ENCODE results near the gene PSMC3. TPM values are rescaled to one million over a fixed set of nuclear protein-coding genes. Genes with fewer than 3 reads are reported as not detected.

Gene PSMC3
- total RNA-seq, 4 donors from 2014 or later, result 72.9 to 134 (median 122) TPM

DNA sequence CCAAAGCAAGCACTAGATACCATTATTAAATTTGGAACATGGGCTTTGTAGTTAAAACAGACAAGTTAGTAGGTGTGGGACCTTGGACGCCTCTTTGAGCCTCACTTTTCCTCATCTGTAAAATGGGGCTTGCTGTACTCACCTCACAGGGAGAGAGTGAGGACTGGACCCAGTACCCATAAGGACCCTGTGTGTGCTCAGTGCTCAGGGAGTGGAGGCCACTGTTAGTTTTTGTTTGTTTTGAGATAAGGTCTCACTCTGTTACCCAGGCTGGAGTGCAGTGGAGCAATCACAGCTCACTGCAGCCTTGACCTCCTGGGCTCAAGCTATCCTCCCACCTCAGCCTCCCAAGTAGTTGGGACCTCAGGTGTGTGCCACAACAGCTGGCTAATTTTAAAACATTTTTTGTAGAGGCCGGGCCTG lies 13.8 kb upstream of the PSMC3 start:
- no peak for DNase-seq
- 70 to 83% methylated on average over 1 of the region's 2 CpGs for WGBS, 2 donors
- intact Hi-C loops (cut with DNase I), result no loop called here

DNA sequence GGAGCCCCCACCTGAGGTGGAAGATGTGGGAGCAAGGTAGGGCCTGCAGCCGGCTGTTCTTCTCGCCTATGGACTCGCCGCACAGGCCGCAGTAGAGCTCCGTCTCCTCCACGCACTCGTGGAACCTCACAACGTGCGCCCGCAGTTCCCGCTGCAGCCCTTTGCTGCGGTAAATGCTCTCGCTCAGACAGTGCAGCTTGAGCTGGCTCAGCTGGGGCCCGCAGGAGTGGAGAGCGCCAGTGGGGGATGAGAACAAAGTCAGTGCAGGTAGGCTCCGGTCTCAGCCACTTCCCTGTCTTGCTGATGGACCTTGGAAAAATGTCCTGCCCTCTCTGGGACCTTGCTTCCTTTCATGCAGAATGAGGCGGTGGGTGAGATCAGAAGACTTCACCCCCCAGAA lies 12.5 kb upstream of the PSMC3 start:
- Histone ChIP-seq H3K9me3 (no peaks in the 10 kb centered on the region), H3K27me3 (no peaks in the 10 kb centered on the region), H3K4me1 (peaks cover 0 to 15% (median 4%) of the 10 kb centered on the region in 3 donors), H3K36me3 (no peaks in the 10 kb centered on the region), H3K27ac (no peak overlapping the region), H3K4me3 (no peak overlapping the region)
- intact Hi-C loops (cut with DNase I), result no loop called here
- WGBS, 2 donors, result 94 to 100% methylated on average over 1 to 13 of the region's 18 CpGs
- DNase-seq, result no peak
- TF ChIP-seq POLR2A (IDR thresholded peaks at IDR 0.05) (no peak), CTCF (IDR thresholded peaks at IDR 0.05) (no peak)

More for the DNA sequence above, 13.8 kb upstream of the PSMC3 start:
- TF ChIP-seq POLR2A (IDR thresholded peaks at IDR 0.05), result no peak
- no peak for TF ChIP-seq CTCF (IDR thresholded peaks at IDR 0.05)
- Histone ChIP-seq H3K36me3 (no peaks in the 10 kb centered on the region), H3K27ac (no peak overlapping the region), H3K4me1 (peaks cover 0 to 6% (median 0%) of the 10 kb centered on the region in 3 donors), H3K27me3 (no peaks in the 10 kb centered on the region), H3K9me3 (no peaks in the 10 kb centered on the region), H3K4me3 (no peak overlapping the region)

GRCh38 chr11:47437746-47438418 lies 11.6 kb upstream of the PSMC3 start:
- DNase-seq, result no peak
- Histone ChIP-seq H3K9me3 (no peaks in the 10 kb centered on the region), H3K27ac (no peak overlapping the region), H3K4me1 (peaks cover 0 to 15% (median 4%) of the 10 kb centered on the region in 3 donors), H3K4me3 (no peak overlapping the region), H3K36me3 (no peaks in the 10 kb centered on the region), H3K27me3 (no peaks in the 10 kb centered on the region)
- 35 to 52% methylated on average over 6 to 12 of the region's 16 CpGs for WGBS, 2 donors
- TF ChIP-seq CTCF (IDR thresholded peaks at IDR 0.05) (no peak), POLR2A (IDR thresholded peaks at IDR 0.05) (no peak)
- intact Hi-C loops (cut with DNase I), result no loop called here

- no peaks in the 10 kb centered on the region for H3K36me3 ChIP-seq
- peaks cover 0 to 15% (median 4%) of the 10 kb centered on the region in 3 donors for H3K4me1 ChIP-seq
- no peak overlapping the region for H3K27ac ChIP-seq
- H3K4me3 ChIP-seq, result no peak overlapping the region
- WGBS, 2 donors, result 80 to 84% methylated on average over 9 to 10 of the region's 11 CpGs
- TF ChIP-seq CTCF (IDR thresholded peaks at IDR 0.05) (no peak), POLR2A (IDR thresholded peaks at IDR 0.05) (no peak)
- no peaks in the 10 kb centered on the region for H3K27me3 ChIP-seq
- no peaks in the 10 kb centered on the region for H3K9me3 ChIP-seq
- intact Hi-C loops (cut with DNase I), result no loop called here
- DNase-seq, result no peak
Measured at GRCh38 chr11:47437218-47437745, 11.0 kb upstream of the PSMC3 start.

DNA sequence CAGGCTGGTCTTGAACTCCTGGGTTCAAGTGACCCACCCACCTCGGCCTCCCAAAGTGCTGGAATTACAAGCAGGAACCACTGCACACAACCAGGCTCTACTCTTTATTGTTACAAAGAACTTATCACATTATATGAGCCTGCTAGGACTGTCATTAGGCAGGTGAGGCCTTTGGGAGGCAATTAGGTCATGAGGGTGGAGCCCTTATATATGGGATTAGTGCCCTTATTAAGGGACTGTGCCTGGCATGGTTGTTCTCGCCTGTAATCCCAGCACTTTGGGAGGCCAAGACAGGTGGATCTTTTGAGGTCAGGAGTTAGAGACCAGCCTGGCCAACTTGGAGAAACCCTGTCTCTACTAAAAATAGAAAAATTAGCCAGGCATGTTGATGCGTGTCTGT lies 10.5 kb upstream of the PSMC3 start:
- Histone ChIP-seq H3K27ac (no peak overlapping the region), H3K4me3 (no peak overlapping the region), H3K9me3 (no peaks in the 10 kb centered on the region), H3K27me3 (no peaks in the 10 kb centered on the region), H3K4me1 (peaks cover 0 to 15% (median 4%) of the 10 kb centered on the region in 3 donors), H3K36me3 (no peaks in the 10 kb centered on the region)
- no peak for DNase-seq
- intact Hi-C loops (cut with DNase I), result no loop called here
- no peak for TF ChIP-seq POLR2A (IDR thresholded peaks at IDR 0.05)
- 90 to 94% methylated on average over 2 to 3 of the region's 3 CpGs for WGBS, 2 donors

All from esophagus squamous epithelium (tissue), 5 donors.